Measurements from ENCODE around the gene HOXA9.

The HOXA9 gene

DNA sequence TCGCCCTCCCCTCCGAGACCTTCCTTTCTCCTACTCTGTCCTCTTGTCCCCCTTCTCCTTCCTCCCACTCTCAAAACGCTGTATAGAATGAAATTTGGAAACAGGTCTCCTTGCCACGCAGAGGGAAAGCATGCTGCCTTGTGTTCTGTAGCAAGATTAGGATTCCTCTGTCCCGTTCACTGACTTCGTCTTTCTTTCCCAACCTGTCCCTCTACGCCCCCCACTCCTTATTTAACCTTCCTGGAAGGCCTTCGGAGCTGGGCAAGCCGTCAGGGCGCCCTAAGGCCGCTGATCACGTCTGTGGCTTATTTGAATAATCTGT lies 1.3 kb downstream of the HOXA9 start:
- WGBS, result 20% methylated on average over 12 of the region's 12 CpGs
- H3K4ac ChIP-seq (ENCODE audit: low read depth in 1 of 2, low read length in 2 of 2), result peak overlapping the region in 1 of 2 experiments; percentile 32
- H3K4me1 ChIP-seq (ENCODE audit: control insufficient read depth, insufficient read depth, low read depth, low read length), result peaks cover 36% of the 10 kb centered on the region
- H3K4me3 ChIP-seq (ENCODE audit: insufficient read depth in 1 of 2, low read depth in 1 of 2, low read length in 2 of 2), result peak overlapping the region in 1 of 2 experiments; percentile 92
- no peak overlapping the region for H3K14ac ChIP-seq (ENCODE audit: low read length in 2 of 2)
- no peak overlapping the region for H2BK120ac ChIP-seq (ENCODE audit: low read depth, low read length)
- peaks cover 15 to 50% of the 10 kb centered on the region in 2 experiments for H3K36me3 ChIP-seq (ENCODE audit: control insufficient read depth in 1 of 2, insufficient read depth in 2 of 2, low read depth in 1 of 2, low read length in 2 of 2)
- H3K27ac ChIP-seq (ENCODE audit: low read length, poor library complexity, severe bottlenecking), result no peak overlapping the region
- no peak overlapping the region for H2AK5ac ChIP-seq (ENCODE audit: low read length, severe bottlenecking)
- H3K27me3 ChIP-seq (ENCODE audit: control insufficient read depth in 1 of 2, insufficient read depth in 1 of 2, low read length in 2 of 2), result no peaks in the 10 kb centered on the region
- no peak overlapping the region for H2BK5ac ChIP-seq (ENCODE audit: low read depth, low read length, poor library complexity, severe bottlenecking)
- H3K79me1 ChIP-seq (replicated peaks; ENCODE audit: low read length, poor library complexity, severe bottlenecking), result peaks cover 3% of the 10 kb centered on the region
- no peak overlapping the region for H3K4me2 ChIP-seq (ENCODE audit: low read length, poor library complexity, severe bottlenecking)
- H3K9ac ChIP-seq (ENCODE audit: low read length), result peak overlapping the region; percentile 90
- DNase-seq, result no peak
- H2BK12ac ChIP-seq (ENCODE audit: low read length in 2 of 2), result peak overlapping the region in 1 of 2 experiments; percentile 21
- H3K23ac ChIP-seq (ENCODE audit: low read length in 2 of 2), result peak overlapping the region in 1 of 2 experiments; percentile 86
- H4K91ac ChIP-seq (ENCODE audit: low read length), result no peak overlapping the region
- peak overlapping the region; percentile 9 to 64 for H3K18ac ChIP-seq (ENCODE audit: low read depth in 1 of 2, low read length in 2 of 2)
- H2BK15ac ChIP-seq (ENCODE audit: low read depth, poor library complexity, severe bottlenecking), result no peak overlapping the region
- peak overlapping the region; percentile 13 for H4K8ac ChIP-seq (ENCODE audit: low read length)
- H2AFZ ChIP-seq (ENCODE audit: low read depth, low read length), result no peak overlapping the region
- no peaks in the 10 kb centered on the region for H3K9me3 ChIP-seq (ENCODE audit: control insufficient read depth, low read length)

DNA sequence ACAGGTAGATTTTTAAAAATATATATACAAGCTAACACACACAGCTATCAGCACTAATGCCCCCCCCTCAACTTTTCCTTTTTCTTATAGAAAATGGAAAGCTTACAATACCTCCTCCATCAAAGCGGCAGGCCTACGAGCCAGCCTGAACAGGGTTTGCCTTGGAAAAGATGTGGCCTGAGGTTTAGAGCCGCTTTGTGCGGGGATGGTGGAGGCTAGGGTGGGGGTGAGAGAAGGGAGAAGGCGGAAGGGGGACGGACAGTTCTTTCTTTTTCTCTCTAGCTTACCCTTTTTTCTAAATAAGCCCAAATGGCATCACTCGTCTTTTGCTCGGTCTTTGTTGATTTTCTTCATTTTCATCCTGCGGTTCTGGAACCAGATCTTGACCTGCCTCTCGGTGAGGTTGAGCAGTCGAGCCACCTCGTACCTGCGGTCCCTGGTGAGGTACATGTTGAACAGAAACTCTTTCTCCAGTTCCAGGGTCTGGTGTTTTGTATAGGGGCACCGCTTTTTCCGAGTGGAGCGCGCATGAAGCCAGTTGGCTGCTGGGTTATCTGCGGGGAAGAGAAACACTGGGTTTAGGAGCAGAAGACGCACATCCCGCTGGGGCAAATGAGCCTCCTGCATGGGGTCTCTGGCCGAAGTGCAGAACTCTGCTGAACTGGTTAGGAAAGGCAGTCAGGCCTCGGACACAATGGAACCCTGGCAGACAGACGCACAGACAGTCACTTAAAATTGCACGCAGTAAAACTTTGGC lies 1.9 kb downstream of the HOXA9 start:
- peak overlapping the region in 1 of 2 experiments; percentile 68 for H2BK12ac ChIP-seq (ENCODE audit: low read length in 2 of 2)
- H3K23ac ChIP-seq (ENCODE audit: low read length in 2 of 2), result peak overlapping the region in 1 of 2 experiments; percentile 50
- peak overlapping the region; percentile 13 for H4K8ac ChIP-seq (ENCODE audit: low read length)
- H3K4ac ChIP-seq (ENCODE audit: low read depth in 1 of 2, low read length in 2 of 2), result peak overlapping the region in 1 of 2 experiments; percentile 32
- H2AFZ ChIP-seq (ENCODE audit: low read depth, low read length), result no peak overlapping the region
- WGBS, result 31% methylated on average over 18 of the region's 24 CpGs
- H3K27ac ChIP-seq (ENCODE audit: low read length, poor library complexity, severe bottlenecking), result no peak overlapping the region
- no peak overlapping the region for H2AK5ac ChIP-seq (ENCODE audit: low read length, severe bottlenecking)
- peak overlapping the region; percentile 90 for H3K9ac ChIP-seq (ENCODE audit: low read length)
- H2BK120ac ChIP-seq (ENCODE audit: low read depth, low read length), result no peak overlapping the region
- peak overlapping the region in 1 of 2 experiments; percentile 92 for H3K4me3 ChIP-seq (ENCODE audit: insufficient read depth in 1 of 2, low read depth in 1 of 2, low read length in 2 of 2)
- H3K36me3 ChIP-seq (ENCODE audit: control insufficient read depth in 1 of 2, insufficient read depth in 2 of 2, low read depth in 1 of 2, low read length in 2 of 2), result peaks cover 15 to 49% of the 10 kb centered on the region in 2 experiments
- peak overlapping the region in 1 of 2 experiments; percentile 64 for H3K18ac ChIP-seq (ENCODE audit: low read depth in 1 of 2, low read length in 2 of 2)
- H3K4me2 ChIP-seq (ENCODE audit: low read length, poor library complexity, severe bottlenecking), result no peak overlapping the region
- H3K79me1 ChIP-seq (replicated peaks; ENCODE audit: low read length, poor library complexity, severe bottlenecking), result peaks cover 3% of the 10 kb centered on the region
- peak overlapping the region in 1 of 2 experiments; percentile 71 for H3K14ac ChIP-seq (ENCODE audit: low read length in 2 of 2)
- peaks cover 0 to 4% of the 10 kb centered on the region in 2 experiments for H3K27me3 ChIP-seq (ENCODE audit: control insufficient read depth in 1 of 2, insufficient read depth in 1 of 2, low read length in 2 of 2)
- H4K91ac ChIP-seq (ENCODE audit: low read length), result no peak overlapping the region
- H2BK15ac ChIP-seq (ENCODE audit: low read depth, poor library complexity, severe bottlenecking), result peak overlapping the region; percentile 90
- no peak for DNase-seq
- no peaks in the 10 kb centered on the region for H3K9me3 ChIP-seq (ENCODE audit: control insufficient read depth, low read length)
- H2BK5ac ChIP-seq (ENCODE audit: low read depth, low read length, poor library complexity, severe bottlenecking), result no peak overlapping the region
- peaks cover 36% of the 10 kb centered on the region for H3K4me1 ChIP-seq (ENCODE audit: control insufficient read depth, insufficient read depth, low read depth, low read length)

DNA sequence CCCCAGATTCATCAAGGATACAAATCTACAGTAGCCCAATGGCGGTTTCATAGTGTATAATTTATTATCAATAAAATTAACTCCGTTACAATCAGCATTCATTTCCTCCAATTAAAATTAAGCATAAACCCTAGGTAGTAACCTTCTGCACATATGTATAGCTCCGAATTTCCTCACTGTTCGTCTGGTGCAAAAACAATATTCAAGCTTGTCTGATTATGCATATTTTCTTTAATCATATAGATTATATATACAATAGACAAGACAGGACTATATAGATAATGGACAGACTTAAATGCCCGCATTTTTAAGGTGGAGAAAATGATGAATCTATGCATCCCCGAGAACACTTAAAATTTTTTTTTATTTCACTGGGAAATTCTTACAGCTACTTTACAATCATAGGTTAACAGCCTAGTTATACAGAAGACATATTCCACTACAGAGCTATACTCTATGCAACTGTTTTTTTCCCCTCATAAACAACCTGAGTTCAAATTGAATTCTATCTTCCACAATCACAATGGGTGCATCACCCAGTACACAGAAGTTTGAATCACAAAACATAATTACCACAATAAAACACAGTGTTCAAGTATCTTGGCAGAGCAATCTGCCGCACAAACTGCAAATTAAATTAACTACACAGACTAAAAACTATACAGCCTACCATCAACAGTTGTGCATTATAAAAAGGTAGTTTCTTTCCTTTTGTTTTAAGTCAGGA lies 2.6 kb downstream of the HOXA9 start:
- no peak overlapping the region for H2BK12ac ChIP-seq (ENCODE audit: low read length in 2 of 2)
- DNase-seq, result no peak
- no peak overlapping the region for H2BK5ac ChIP-seq (ENCODE audit: low read depth, low read length, poor library complexity, severe bottlenecking)
- no peak overlapping the region for H3K23ac ChIP-seq (ENCODE audit: low read length in 2 of 2)
- no peak overlapping the region for H2AFZ ChIP-seq (ENCODE audit: low read depth, low read length)
- H3K27ac ChIP-seq (ENCODE audit: low read length, poor library complexity, severe bottlenecking), result no peak overlapping the region
- peak overlapping the region; percentile 90 for H3K9ac ChIP-seq (ENCODE audit: low read length)
- no peak overlapping the region for H2BK15ac ChIP-seq (ENCODE audit: low read depth, poor library complexity, severe bottlenecking)
- peaks cover 36% of the 10 kb centered on the region for H3K4me1 ChIP-seq (ENCODE audit: control insufficient read depth, insufficient read depth, low read depth, low read length)
- H4K8ac ChIP-seq (ENCODE audit: low read length), result no peak overlapping the region
- peaks cover 0 to 11% of the 10 kb centered on the region in 2 experiments for H3K27me3 ChIP-seq (ENCODE audit: control insufficient read depth in 1 of 2, insufficient read depth in 1 of 2, low read length in 2 of 2)
- H3K79me1 ChIP-seq (replicated peaks; ENCODE audit: low read length, poor library complexity, severe bottlenecking), result peaks cover 3% of the 10 kb centered on the region
- no peak overlapping the region for H3K4ac ChIP-seq (ENCODE audit: low read depth in 1 of 2, low read length in 2 of 2)
- H3K4me3 ChIP-seq (ENCODE audit: insufficient read depth in 1 of 2, low read depth in 1 of 2, low read length in 2 of 2), result peak overlapping the region in 1 of 2 experiments; percentile 92
- no peak overlapping the region for H4K91ac ChIP-seq (ENCODE audit: low read length)
- H3K4me2 ChIP-seq (ENCODE audit: low read length, poor library complexity, severe bottlenecking), result no peak overlapping the region
- H3K9me3 ChIP-seq (ENCODE audit: control insufficient read depth, low read length), result no peaks in the 10 kb centered on the region
- WGBS, result 73% methylated on average over 2 of the region's 7 CpGs
- H2AK5ac ChIP-seq (ENCODE audit: low read length, severe bottlenecking), result no peak overlapping the region
- no peak overlapping the region for H2BK120ac ChIP-seq (ENCODE audit: low read depth, low read length)
- no peak overlapping the region for H3K18ac ChIP-seq (ENCODE audit: low read depth in 1 of 2, low read length in 2 of 2)
- no peak overlapping the region for H3K14ac ChIP-seq (ENCODE audit: low read length in 2 of 2)
- H3K36me3 ChIP-seq (ENCODE audit: control insufficient read depth in 1 of 2, insufficient read depth in 2 of 2, low read depth in 1 of 2, low read length in 2 of 2), result peaks cover 15 to 45% of the 10 kb centered on the region in 2 experiments
